D341Med (cell line): ENCODE measurements around the gene CHKB.
A peak's percentile ranks its signal among the peaks of the same experiment; 100 is the strongest.

Experiments used
- DNase-seq: peaks from one replicate; pipeline ENCODE4 v3.0.0; 2012; ENCODE audit warnings: low spot score

Gene CHKB

GRCh38 chr22:50529897-50530579 lies 52.6 kb downstream of the CHKB start, which contains the start of gene TYMP:
Gene TYMP (minus strand): TSS chr22:50530012. CDS start chr22:50529709, 303 bp downstream.
- peak; percentile 50 for DNase-seq

GRCh38 chr22:50529416-50529896 lies 53.2 kb downstream of the CHKB start:
- DNase-seq = peak; percentile 38
